ENCODE measurements around the gene PYCR2. TPM values are rescaled to one million over a fixed set of nuclear protein-coding genes. Genes with fewer than 3 reads are reported as not detected.

Gene PYCR2
- total and polyA plus RNA-seq, 2 experiments from 2014 or later, result 45.1 to 75.9 TPM

DNA sequence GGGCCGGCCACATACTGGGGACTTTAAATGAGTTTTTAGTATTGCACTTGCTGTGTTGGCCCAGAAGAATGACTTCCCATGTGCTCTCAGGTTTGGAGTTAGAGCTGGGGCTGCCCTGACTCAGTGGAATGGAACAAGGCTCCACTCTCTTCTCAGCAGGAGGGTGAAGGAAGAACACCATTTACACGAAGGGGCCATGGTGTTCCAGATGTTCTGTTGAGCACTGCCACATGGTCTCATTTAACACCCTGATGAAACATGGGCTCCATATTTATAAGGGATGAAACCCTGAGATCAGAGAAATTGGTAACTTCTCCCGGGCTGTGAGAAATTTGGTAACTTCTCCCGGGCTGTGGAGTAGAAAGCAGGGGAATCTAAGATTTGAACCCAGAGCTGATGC is 5.8 kb downstream of the PYCR2 start:
- TF ChIP-seq, protein P1, sequence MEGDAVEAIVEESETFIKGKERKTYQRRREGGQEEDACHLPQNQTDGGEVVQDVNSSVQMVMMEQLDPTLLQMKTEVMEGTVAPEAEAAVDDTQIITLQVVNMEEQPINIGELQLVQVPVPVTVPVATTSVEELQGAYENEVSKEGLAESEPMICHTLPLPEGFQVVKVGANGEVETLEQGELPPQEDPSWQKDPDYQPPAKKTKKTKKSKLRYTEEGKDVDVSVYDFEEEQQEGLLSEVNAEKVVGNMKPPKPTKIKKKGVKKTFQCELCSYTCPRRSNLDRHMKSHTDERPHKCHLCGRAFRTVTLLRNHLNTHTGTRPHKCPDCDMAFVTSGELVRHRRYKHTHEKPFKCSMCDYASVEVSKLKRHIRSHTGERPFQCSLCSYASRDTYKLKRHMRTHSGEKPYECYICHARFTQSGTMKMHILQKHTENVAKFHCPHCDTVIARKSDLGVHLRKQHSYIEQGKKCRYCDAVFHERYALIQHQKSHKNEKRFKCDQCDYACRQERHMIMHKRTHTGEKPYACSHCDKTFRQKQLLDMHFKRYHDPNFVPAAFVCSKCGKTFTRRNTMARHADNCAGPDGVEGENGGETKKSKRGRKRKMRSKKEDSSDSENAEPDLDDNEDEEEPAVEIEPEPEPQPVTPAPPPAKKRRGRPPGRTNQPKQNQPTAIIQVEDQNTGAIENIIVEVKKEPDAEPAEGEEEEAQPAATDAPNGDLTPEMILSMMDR (IDR thresholded peaks at IDR 0.05; ENCODE audit: low read depth, low read length), result no peak
- H3K27me3 ChIP-seq, result no peaks in the 10 kb centered on the region
- H3K4me1 ChIP-seq (ENCODE audit: low read depth), result no peaks in the 10 kb centered on the region
- H3K4me3 ChIP-seq, result no peak overlapping the region
- H3K9me3 ChIP-seq (ENCODE audit: low read depth), result no peaks in the 10 kb centered on the region
- no peak for DNase-seq (ENCODE audit: low read depth in 1 of 2, low spot score in 1 of 2)
- H3K27ac ChIP-seq, result no peak overlapping the region
- peaks cover 23% of the 10 kb centered on the region for H3K36me3 ChIP-seq

DNA sequence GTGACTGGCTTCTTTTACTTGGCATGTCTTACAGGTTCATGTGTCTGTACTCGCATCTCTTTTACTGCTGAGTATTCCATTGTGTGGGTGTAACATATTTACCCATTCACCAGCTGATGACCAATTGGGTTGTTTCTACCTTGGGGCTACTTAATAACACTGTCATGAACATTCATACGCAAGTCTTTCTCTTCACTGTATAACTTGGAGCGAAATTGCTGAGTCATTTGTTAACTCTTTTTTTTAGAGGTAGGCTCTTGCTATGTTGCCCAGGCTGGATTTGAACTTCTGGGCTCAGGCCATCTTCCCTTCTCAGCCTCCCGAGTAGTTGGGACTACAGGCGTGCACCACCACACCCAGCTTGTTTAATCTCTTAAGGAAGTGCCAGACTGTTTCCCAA is 6.5 kb downstream of the PYCR2 start:
- DNase-seq (ENCODE audit: low read depth in 1 of 2, low spot score in 1 of 2), result no peak
- no peaks in the 10 kb centered on the region for H3K9me3 ChIP-seq (ENCODE audit: low read depth)
- no peaks in the 10 kb centered on the region for H3K27me3 ChIP-seq
- no peaks in the 10 kb centered on the region for H3K4me1 ChIP-seq (ENCODE audit: low read depth)
- TF ChIP-seq, protein P1 (IDR thresholded peaks at IDR 0.05; ENCODE audit: low read depth, low read length), result no peak
- peaks cover 23% of the 10 kb centered on the region for H3K36me3 ChIP-seq
- H3K4me3 ChIP-seq, result no peak overlapping the region
- H3K27ac ChIP-seq, result no peak overlapping the region

DNA sequence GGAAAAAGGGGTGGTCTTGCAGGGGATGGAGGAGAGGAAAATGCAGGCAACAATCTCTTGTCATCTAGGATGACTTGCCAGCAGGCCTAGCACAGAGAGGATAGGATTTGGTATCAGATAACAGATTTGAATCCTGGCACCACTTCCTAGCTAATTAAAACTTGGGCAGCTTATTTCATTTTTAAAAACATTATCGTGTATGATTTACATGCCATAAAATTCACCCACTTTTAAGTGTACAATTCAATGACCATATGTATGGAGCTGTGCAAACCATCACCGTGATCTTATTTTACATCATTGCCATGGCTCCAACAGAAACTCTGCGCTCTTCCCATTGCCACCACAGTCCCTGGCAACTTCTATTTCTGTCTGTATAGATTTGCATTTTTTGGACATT is 6.9 kb downstream of the PYCR2 start:
- Histone ChIP-seq H3K27ac (no peak overlapping the region), H3K36me3 (peaks cover 23% of the 10 kb centered on the region), H3K9me3 (ENCODE audit: low read depth) (no peaks in the 10 kb centered on the region), H3K4me3 (no peak overlapping the region), H3K4me1 (ENCODE audit: low read depth) (no peaks in the 10 kb centered on the region), H3K27me3 (no peaks in the 10 kb centered on the region)
- TF ChIP-seq, protein P1 (IDR thresholded peaks at IDR 0.05; ENCODE audit: low read depth, low read length), result no peak
- no peak for DNase-seq (ENCODE audit: low read depth in 1 of 2, low spot score in 1 of 2)

DNA sequence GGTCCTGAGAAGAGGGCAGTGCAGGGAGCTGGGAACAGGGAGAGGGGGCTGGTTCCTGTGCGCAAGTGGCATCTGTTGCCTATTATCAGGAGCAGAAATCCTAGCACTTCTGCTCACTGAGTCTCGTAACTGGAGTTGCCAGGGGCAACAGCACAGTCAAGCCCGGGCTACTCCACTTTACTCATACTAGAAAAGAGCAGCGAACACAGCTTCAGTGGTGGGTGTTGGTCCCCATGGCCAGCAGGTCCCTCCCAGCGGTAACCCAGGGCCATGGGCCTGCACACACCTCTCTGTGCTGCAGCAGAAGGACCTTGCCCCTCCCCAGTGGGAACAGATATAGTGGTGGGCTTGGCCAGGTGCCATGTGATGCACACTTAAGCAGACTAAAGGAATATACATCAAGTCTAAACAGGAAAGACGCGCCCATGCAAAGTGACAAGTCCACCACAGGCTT is 8.5 kb downstream of the PYCR2 start:
- no peaks in the 10 kb centered on the region for H3K27me3 ChIP-seq
- H3K27ac ChIP-seq, result no peak overlapping the region
- no peaks in the 10 kb centered on the region for H3K9me3 ChIP-seq (ENCODE audit: low read depth)
- TF ChIP-seq, protein P1 (IDR thresholded peaks at IDR 0.05; ENCODE audit: low read depth, low read length), result no peak
- H3K4me1 ChIP-seq (ENCODE audit: low read depth), result no peaks in the 10 kb centered on the region
- no peak overlapping the region for H3K4me3 ChIP-seq
- H3K36me3 ChIP-seq, result peaks cover 9% of the 10 kb centered on the region
- no peak for DNase-seq (ENCODE audit: low read depth in 1 of 2, low spot score in 1 of 2)

DNA sequence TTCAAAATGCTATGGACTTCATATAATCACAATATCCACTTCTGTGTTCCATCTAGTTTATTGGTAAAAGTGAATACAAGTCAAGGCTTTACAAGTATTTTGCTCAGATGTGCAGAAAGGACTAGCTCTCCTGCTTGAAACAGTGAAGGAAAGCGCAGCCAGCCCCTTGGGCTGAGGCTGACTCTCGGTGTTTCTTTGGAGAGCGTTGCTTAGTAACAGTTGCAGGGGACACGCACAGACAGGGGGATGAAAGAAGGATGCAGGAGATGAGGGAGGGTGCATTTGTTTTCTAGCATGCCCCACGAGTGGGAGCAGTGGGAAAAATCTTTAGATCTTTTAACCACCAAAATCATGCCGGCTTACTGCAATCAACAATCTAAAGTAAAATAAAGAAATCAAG is 9.1 kb downstream of the PYCR2 start:
- peaks cover 8% of the 10 kb centered on the region for H3K36me3 ChIP-seq
- no peaks in the 10 kb centered on the region for H3K27me3 ChIP-seq
- DNase-seq (ENCODE audit: low read depth in 1 of 2, low spot score in 1 of 2), result no peak
- H3K4me1 ChIP-seq (ENCODE audit: low read depth), result no peaks in the 10 kb centered on the region
- no peak overlapping the region for H3K4me3 ChIP-seq
- no peak overlapping the region for H3K27ac ChIP-seq
- H3K9me3 ChIP-seq (ENCODE audit: low read depth), result no peaks in the 10 kb centered on the region
- TF ChIP-seq, protein P1 (IDR thresholded peaks at IDR 0.05; ENCODE audit: low read depth, low read length), result no peak

DNA sequence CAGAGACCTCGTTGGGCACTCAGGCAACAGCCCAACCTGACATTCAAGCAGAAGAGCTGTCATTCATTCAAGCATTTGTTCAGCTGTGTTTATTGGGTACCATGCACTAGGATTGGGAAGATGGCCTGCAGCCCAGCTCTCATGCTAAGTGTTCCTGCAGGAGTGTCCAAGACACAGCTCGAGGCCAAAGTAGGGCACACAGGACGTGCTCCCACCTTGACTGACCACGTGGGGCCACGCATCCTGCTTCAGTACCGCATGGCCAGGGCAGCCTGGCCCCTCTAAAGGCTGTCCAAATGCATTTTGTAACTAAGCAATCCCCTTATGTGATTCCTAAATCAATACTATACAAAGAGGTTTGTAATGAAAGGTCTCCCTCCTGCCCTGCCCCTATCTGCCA is 9.7 kb downstream of the PYCR2 start:
- no peaks in the 10 kb centered on the region for H3K27me3 ChIP-seq
- no peak for DNase-seq (ENCODE audit: low read depth in 1 of 2, low spot score in 1 of 2)
- TF ChIP-seq, protein P1 (IDR thresholded peaks at IDR 0.05; ENCODE audit: low read depth, low read length), result no peak

More for the DNA sequence above, 9.7 kb downstream of the PYCR2 start:
- no peak overlapping the region for H3K4me3 ChIP-seq
- H3K9me3 ChIP-seq (ENCODE audit: low read depth), result no peaks in the 10 kb centered on the region
- H3K36me3 ChIP-seq, result peaks cover 5% of the 10 kb centered on the region
- no peaks in the 10 kb centered on the region for H3K4me1 ChIP-seq (ENCODE audit: low read depth)
- H3K27ac ChIP-seq, result no peak overlapping the region
